HEK293 (cell line): ENCODE data around the gene DAAM1.

Source experiments
- ATF2 ChIP-seq: fragments of 450-650 bp; formaldehyde crosslinking; IDR thresholded peaks from 2 replicates; pipeline ENCODE4 v1.5.1; 2016; ENCODE audit warnings: missing biosample characterization, missing genetic modification characterization, low read depth
- CTCF ChIP-seq: fragments of 450-650 bp; formaldehyde crosslinking; IDR thresholded peaks from 2 replicates; pipeline ENCODE4 v1.5.1; 2016; ENCODE audit warnings: missing biosample characterization, missing genetic modification characterization
- KLF10 ChIP-seq: fragments of 450-650 bp; IDR thresholded peaks from 2 replicates; pipeline ENCODE4 v1.5.1; 2018; ENCODE audit warnings: missing biosample characterization, mild to moderate bottlenecking, missing genetic modification characterization
- OVOL3 ChIP-seq: fragments of 450-650 bp; formaldehyde crosslinking; IDR thresholded peaks from 2 replicates; pipeline ENCODE4 v1.5.1; 2016; ENCODE audit warnings: missing biosample characterization, missing genetic modification characterization
- YY1 ChIP-seq: fragments of 450-650 bp; formaldehyde crosslinking; IDR thresholded peaks from 2 replicates; pipeline ENCODE4 v1.5.1; 2018; ENCODE audit warnings: missing biosample characterization, missing genetic modification characterization
- ZBTB1 ChIP-seq: fragments of 450-650 bp; formaldehyde crosslinking; IDR thresholded peaks from 2 replicates; pipeline ENCODE4 v1.5.1; 2016; ENCODE audit warnings: missing biosample characterization, missing genetic modification characterization
- ZNF175 ChIP-seq: fragments of 450-650 bp; formaldehyde crosslinking; IDR thresholded peaks from 2 replicates; pipeline ENCODE4 v1.5.1; 2016; ENCODE audit warnings: missing biosample characterization, missing genetic modification characterization
- ZNF513 ChIP-seq: fragments of 450-650 bp; IDR thresholded peaks from 2 replicates; pipeline ENCODE4 v1.5.1; 2018; ENCODE audit warnings: missing biosample characterization, missing genetic modification characterization
- ZNF558 ChIP-seq: fragments of 450-650 bp; formaldehyde crosslinking; IDR thresholded peaks from 2 replicates; pipeline ENCODE4 v1.5.1; 2016; ENCODE audit warnings: missing biosample characterization, missing genetic modification characterization
- ZNF830 ChIP-seq: fragments of 450-650 bp; IDR thresholded peaks from 2 replicates; pipeline ENCODE4 v1.5.0; 2018; ENCODE audit warnings: missing biosample characterization, missing genetic modification characterization, low read depth, mild to moderate bottlenecking, moderate library complexity
- ZXDB ChIP-seq: fragments of 450-650 bp; formaldehyde crosslinking; IDR thresholded peaks from 2 replicates; pipeline ENCODE4 v1.5.1; 2016; ENCODE audit warnings: missing biosample characterization, missing genetic modification characterization

- TF ChIP-seq CTCF (tag by site-specific recombination) (no peak), ZNF513 (tag by site-specific recombination) (no peak), ZNF558 (no peak), KLF10 (tag by site-specific recombination) (no peak), YY1 (tag by site-specific recombination) (no peak), ZNF175 (no peak), ATF2 (no peak), ZNF830 (tag by site-specific recombination) (no peak), OVOL3 (tag by site-specific recombination) (no peak), ZXDB (tag by site-specific recombination) (no peak), ZBTB1 (tag by site-specific recombination) (no peak)
Measured at GRCh38 chr14:59148334-59148900, 40.0 kb upstream of the DAAM1 start.
